DND-41 (cell line): Measurements from ENCODE around the gene LTBP1.

ENCODE experiments used
- EZH2 ChIP-seq: IDR thresholded peaks from 3 replicates; pipeline ENCODE4 v1.6.1; 2012; ENCODE audit warnings: borderline replicate concordance, low read depth, mild to moderate bottlenecking, moderate library complexity, low read length, inconsistent platforms; ENCODE audit not compliant: severe bottlenecking
- TF ChIP-seq, protein P1 (sequence below): IDR thresholded peaks from 2 replicates; pipeline ENCODE4 v1.5.1; 2012; ENCODE audit warnings: borderline replicate concordance, low read length, moderate library complexity, mild to moderate bottlenecking; ENCODE audit not compliant: poor library complexity, severe bottlenecking; ENCODE audit errors: extremely low read depth

DNA sequence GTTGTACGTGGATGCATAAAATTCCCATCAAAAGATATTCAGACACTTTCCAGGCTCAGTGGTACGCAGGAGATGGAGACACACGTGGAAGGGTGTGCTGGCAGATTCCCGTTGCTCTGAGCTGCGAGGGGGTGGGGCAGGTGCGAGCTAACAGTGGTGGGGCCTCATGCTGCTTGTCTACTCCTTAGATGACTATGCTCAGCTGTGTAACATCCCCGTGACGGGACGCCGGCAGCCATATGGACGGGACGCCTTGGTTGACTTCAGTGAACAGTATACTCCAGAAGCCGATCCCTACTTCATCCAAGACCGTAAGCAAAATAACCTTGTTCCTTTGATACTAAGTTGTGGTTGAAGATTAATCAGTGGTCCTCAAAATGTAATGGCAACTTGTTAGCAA is 442.2 kb downstream of the LTBP1 start:
- TF ChIP-seq, protein P1, sequence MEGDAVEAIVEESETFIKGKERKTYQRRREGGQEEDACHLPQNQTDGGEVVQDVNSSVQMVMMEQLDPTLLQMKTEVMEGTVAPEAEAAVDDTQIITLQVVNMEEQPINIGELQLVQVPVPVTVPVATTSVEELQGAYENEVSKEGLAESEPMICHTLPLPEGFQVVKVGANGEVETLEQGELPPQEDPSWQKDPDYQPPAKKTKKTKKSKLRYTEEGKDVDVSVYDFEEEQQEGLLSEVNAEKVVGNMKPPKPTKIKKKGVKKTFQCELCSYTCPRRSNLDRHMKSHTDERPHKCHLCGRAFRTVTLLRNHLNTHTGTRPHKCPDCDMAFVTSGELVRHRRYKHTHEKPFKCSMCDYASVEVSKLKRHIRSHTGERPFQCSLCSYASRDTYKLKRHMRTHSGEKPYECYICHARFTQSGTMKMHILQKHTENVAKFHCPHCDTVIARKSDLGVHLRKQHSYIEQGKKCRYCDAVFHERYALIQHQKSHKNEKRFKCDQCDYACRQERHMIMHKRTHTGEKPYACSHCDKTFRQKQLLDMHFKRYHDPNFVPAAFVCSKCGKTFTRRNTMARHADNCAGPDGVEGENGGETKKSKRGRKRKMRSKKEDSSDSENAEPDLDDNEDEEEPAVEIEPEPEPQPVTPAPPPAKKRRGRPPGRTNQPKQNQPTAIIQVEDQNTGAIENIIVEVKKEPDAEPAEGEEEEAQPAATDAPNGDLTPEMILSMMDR, result no peak
- TF ChIP-seq EZH2, result no peak
